ENCODE measurements around the gene APP. TPM values are rescaled to one million over a fixed set of nuclear protein-coding genes. Genes with fewer than 3 reads are reported as not detected.
"Not testable (repeated sequence)": the region's sequence is repeated elsewhere in the genome, so short reads cannot be mapped to it uniquely, and the experiment has no call there.

Gene APP
- total RNA-seq, 1 donor from 2014 or later: 1,827 TPM

DNA sequence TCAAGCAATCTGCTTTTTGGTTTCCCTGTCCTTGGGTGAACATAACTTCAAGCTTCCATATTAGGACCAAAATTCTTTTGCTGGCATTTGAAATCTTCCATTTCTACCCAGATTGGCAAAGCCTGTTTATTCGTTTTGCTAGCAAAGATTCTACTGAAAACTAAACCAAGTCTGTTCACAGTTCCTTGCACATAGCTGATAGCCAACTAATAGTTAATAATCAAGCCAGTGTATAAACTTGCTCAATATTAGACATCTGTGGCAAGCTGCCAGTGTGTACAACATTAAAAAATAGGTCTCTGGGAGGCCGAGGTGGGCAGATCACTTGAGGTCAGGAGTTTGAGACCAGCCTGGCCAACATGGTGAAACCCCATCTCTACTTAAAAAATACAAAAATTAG is 6.3 kb downstream of the APP start:
- peak; percentile 93 for DNase-seq (ENCODE audit: low read depth)

DNA sequence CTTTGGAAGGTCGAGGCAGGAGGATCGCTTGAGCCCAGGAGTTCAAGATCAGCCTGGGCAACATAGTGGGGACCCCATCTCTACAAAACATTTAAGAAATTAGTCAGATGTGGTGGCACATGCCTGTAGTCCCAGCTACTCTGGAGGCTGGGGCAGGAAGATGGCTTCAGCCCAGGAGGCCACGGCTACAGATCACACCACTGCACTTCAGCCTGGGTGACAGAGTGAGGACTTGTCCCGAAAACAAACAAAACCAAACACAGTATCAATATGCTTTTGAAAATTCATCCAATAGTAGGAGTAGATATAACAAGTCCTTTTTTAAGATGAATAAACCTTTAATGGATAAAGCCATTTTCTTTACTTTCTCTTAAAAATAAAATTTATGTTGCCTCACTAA is 8.5 kb downstream of the APP start:
- DNase-seq (ENCODE audit: low read depth): no peak

DNA sequence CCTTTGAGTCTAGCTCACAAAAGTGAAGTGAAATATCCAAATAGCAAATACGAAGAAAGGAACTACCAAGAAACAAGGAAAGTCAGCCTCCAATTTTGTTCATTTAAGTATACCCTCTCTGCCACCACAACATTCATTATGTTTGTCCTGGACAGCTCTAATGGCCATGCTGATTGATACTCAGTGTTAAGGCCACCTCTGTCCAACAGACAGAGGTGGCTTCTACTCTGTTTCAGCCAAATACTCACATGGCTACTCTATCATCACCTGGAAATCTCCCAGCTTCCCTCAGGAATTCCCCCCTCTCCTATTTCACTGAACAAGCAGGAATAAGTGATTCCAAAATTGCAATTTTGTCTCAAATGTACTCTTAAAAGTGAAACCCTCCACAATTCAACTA is 10.7 kb downstream of the APP start:
- no peak for DNase-seq (ENCODE audit: low read depth)

DNA sequence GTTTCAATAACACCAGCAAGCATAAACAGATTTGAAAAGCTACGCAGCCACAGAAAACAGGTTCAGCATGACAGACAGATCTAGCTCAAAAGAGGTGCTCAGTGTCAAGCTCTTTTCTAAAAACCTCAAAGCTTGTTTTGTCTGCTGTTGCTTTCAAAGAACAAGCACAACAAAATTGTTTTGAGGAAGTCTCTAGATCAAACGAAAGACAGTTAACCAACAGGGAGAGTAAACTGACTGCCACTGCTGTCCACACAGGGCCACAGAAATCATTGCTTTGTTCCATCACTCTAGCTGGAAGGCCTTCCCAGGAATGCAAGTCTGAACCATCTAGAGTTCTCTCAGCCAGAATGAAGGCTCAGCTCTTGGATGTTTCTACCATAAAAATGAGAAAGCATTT is 12.8 kb downstream of the APP start:
- no peak for DNase-seq (ENCODE audit: low read depth)

DNA sequence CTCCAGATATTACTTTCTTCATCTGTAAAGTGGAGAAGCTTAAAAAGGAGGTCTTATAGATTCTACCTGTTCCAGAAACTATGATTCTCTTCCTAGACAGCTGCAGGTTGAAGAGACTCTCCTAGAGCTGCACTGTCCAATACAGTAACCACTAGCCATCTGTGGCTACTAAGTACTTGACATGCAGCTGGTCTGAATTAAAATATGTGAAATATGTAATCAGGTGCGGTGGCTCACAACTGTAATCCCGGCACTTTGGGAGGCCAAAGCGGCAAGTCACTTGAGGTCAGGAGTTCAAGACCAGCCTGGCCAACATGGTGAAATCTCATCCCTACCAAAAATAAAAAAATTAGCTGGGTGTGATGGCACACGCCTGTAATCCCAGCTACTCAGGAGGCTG is 15.8 kb downstream of the APP start:
- DNase-seq (ENCODE audit: low read depth): no peak

GRCh38 chr21:26153758-26154157 is 16.8 kb downstream of the APP start:
- DNase-seq (ENCODE audit: low read depth): no peak

- peak; percentile 49 for DNase-seq (ENCODE audit: low read depth)
Observed at GRCh38 chr21:26148840-26149354, 21.7 kb downstream of the APP start.

GRCh38 chr21:26148071-26148839 is 22.3 kb downstream of the APP start:
- peak; percentile 81 for DNase-seq (ENCODE audit: low read depth)

DNA sequence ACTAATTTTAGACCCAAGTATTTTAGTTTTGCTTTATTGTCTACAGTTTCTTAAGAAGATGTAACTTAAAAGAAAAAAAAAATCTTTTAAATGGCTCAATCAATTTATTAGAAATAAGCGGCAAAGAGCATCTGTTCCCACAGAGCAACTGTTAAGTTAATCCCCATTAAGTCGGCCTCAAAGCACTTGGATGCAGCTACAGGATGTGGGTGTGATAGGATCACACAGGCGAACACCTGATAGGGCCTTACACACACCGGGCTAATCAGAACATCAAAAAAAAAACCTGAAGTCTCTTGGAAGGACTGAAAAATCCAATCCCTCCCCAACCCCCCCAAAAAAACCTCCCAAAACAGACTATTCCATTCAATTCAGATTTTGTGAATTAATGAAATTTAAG is 23.0 kb downstream of the APP start:
- no peak for DNase-seq (ENCODE audit: low read depth)

DNA sequence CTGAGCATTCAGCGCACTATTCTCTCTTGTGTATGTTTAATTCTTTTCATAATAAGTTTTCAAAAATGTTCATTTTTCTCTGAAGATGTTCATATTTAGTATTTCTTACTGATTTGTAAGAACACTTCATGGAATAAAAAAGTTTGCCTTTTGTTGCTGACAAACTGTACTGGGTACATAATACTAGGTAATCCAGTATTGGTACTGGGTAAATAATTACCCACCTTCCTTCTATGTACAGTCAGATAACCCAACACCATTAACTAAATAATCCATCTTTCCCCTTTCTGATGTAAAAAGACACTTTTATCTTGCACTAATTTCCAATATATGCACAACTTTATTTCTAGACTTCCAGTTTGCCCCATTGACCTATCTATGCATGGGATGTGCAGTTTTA is 23.9 kb downstream of the APP start:
- DNase-seq (ENCODE audit: low read depth): no peak

DNA sequence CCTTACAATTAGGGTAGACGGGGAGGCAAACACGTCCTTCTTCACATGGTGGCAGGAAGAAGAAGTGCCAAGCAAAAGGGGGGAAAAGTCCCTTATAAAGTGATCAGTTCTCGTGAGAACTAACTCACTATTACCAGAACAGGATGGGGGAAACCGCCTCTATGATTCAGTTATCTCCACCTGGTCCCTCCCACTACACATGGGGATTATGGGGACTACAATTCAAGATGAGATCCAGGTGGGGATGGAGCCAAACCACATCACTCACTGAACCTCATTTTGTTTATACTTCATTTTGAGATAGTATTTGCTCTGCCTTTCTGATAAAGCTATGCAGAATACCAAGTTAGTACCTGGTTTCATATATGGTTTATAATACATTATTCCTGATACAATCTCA is 26.5 kb downstream of the APP start:
- no peak for DNase-seq (ENCODE audit: low read depth)

DNA sequence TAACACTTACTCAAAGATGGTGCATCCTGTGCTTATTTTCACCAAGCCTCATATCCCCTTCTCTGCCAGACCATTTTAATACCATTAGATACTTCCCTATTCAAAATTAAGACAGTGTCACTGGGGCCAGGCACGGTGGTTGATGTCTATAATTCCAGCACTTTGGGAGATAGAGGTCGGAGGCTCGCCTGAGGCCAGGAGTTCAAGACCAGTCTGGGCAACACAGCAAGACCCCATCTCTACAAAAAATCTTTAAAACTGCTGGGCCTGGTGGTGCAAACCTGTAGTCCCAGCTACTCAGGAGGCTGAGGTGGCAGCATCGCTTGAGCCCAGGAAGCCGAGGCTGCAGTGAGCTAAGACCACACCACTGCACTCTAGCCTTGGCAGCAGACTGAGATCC is 28.2 kb downstream of the APP start:
- DNase-seq (ENCODE audit: low read depth): no peak

GRCh38 chr21:26140926-26141325 is 29.6 kb downstream of the APP start:
- no peak for DNase-seq (ENCODE audit: low read depth)

DNA sequence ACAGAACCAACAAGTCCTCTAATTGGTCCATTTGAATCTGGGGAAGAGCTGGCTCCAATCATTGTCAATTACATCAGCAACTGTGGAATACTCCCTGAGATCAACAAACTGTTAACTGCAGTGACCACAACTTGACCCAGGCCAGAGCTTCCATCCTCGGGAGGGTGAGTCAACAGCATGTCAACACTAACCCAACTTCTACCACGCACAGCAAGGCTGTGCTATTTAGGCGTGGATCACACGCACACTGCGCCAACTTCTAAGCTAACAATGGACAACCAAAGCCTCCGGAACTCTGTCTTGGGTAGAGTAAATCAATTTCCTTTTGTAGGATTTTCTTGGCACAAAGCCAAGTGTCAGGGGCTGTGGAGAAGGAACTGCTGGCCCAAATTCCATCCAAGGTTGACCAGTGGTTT is 30.4 kb downstream of the APP start:
- DNase-seq (ENCODE audit: low read depth): peak; percentile 99

DNA sequence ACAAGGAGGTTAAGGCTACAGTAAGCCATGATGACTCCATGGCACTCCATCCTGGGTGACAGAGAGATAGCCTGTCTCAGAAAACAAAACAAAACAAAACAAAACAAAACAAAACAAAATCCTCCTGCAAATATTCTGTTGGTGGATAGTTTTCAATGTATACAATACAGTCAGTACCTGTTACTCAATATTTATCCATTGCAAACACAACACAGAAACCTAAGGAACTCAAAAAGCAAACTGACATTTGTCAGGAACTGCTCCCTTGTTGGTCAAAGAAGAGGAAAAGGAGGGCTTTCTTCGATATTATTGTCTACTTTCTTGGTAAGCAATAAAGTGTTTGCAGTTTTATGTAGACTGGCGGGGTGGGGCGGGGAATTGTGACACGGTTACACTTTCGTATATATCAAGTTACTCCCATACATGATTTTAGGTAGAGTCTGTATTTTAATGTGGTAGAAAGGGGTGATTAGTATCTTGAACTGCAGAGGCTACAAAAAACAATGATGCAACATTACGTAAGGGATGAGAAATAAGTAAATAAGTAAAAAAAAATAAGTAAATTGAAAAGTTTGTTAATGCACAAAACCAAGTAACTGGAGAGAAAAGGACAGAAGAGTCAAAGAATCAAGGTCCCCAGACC is 31.8 kb downstream of the APP start:
- DNase-seq (ENCODE audit: low read depth): peak; percentile 34

- peak; percentile 58 for DNase-seq (ENCODE audit: low read depth)
Observed at GRCh38 chr21:26137379-26138060, 33.0 kb downstream of the APP start.

GRCh38 chr21:26136671-26137070 is 33.9 kb downstream of the APP start:
- DNase-seq (ENCODE audit: low read depth): peak; percentile 26

DNA sequence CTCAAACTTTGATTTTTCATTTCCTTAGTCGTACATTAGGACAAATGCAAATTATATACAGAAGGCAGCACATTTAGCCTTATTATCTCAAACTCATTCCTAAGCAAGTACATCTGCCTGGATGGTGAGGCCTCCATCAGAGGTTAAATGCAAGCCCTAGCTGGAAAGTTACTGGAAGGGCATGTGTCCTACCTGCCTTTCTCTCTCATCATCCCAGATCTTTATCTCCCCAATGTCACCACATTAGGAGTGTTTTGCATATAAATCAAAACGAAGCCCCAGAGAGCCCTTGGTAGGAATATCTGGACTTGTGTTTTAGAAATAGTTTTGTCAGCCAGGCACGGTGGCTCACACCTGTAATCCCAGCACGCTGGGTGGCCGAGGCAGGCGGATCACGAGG is 35.0 kb downstream of the APP start:
- DNase-seq (ENCODE audit: low read depth): no peak

DNA sequence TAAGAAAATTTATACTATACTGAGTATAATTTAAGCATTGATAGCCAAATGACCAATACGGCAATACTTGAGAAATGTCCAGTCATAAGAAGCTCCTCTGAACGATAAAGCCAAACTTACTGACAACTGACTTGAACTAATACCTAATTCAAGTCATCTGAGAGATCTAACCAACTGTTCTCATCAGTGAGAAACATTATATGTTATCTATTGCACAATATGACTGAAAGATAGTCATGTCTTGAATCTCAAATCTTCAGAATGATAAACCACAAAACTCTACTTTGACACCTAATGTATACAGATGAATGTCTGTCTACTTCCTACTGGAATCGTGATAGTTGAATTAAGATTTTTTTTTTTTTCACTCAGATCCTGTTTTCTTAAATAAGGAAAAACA is 39.0 kb downstream of the APP start:
- DNase-seq (ENCODE audit: low read depth): no peak

GRCh38 chr21:26131053-26131452 is 39.5 kb downstream of the APP start:
- not testable (repeated sequence) for DNase-seq (ENCODE audit: low read depth)

GRCh38 chr21:26130249-26130881 is 40.2 kb downstream of the APP start:
- peak; percentile 29 for DNase-seq (ENCODE audit: low read depth)

DNA sequence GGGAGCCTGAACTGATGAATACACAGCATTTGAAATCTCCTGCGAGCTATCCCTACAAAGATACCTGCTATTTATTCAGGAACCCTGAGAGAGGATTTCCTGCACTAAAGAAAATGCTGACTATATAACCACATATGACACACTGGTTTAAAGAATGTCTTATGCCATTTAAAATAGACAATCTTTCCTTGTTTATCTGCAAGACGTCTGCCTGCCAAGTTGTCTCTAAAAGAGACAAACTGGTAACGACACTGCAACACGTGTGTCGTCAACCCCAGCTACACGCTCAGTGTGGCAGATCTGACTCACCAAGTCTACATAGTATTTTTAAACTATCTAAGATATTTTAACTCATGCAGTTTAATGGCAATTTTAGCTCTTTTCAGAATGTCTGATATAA is 42.7 kb downstream of the APP start:
- peak; percentile 44 for DNase-seq (ENCODE audit: low read depth)

Measured in renal cortical epithelial cell (primary cell).